Measurements from ENCODE around the gene HYDIN. TPM values are rescaled to one million over a fixed set of nuclear protein-coding genes. Genes with fewer than 3 reads are reported as not detected.

Gene HYDIN
- polyA plus RNA-seq (2013, experiment 1 of 2): 0.42 TPM
- 0.42 TPM for polyA plus RNA-seq (2013, experiment 2 of 2)

GRCh38 chr16:71230122-71230845 is at the start of gene HYDIN:
Gene HYDIN, minus strand, starts transcription at chr16:71230722. Its CDS starts 43,827 bp downstream, at chr16:71186895.
- no CpG with 5 or more reads among the region's 38 CpGs for WGBS (ENCODE audit: extremely low coverage, insufficient coverage, low lambda C conversion rate)

DNA sequence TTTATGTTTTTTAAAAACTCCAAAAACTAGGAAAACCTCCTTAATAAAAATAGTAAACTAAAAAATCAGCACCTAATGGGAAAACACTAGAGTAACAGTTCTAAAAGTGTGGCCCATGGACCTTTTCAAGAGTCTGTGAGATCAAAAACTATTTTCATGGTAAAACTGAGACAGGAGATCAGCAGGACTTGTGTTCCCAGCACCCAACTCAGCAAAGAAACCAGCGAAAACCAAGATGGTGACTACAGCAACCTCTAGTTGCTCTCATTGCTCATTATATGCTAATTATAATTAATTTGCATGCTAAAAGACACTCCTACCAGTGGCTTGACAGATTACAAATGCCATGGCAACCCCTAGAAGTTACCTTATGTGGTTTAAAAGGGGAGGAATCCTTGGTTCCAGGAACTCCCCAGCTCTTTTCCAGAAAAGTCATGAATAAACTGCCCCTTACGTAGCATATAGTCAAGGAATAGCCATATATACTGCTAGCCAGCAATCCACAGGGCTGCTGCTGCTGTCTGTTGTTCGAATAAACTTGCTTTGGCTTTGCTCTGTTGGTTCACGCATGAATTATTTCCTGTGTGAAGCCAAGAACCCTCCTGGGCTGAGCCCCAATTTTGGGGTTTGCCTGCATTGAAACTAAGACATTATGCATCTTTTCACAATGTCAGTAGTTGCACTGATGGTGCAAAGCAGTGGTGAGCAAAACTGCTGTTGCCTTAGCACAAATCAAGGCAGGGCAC is 46.2 kb upstream of the HYDIN start:
- no peak overlapping the region for H3K27ac ChIP-seq (ENCODE audit: low read depth, low read length)
- no peak overlapping the region for H2BK15ac ChIP-seq (replicated peaks; ENCODE audit: low read depth)
- H3K56ac ChIP-seq (ENCODE audit: low read length): no peak overlapping the region
- no peak overlapping the region for H3K18ac ChIP-seq (ENCODE audit: low read length)
- no peak overlapping the region for H2BK120ac ChIP-seq (ENCODE audit: low read depth, low read length)
- H3K36me3 ChIP-seq (ENCODE audit: control insufficient read depth, insufficient read depth, low read length): no peaks in the 10 kb centered on the region
- no peak overlapping the region for H3K4me2 ChIP-seq (ENCODE audit: low read length)
- no peaks in the 10 kb centered on the region for H3K79me2 ChIP-seq (ENCODE audit: control insufficient read depth, insufficient read depth, low read length)
- WGBS (ENCODE audit: extremely low coverage, insufficient coverage, low lambda C conversion rate): no CpG with 5 or more reads among the region's 4 CpGs
- H3K79me1 ChIP-seq (ENCODE audit: low read length): no peaks in the 10 kb centered on the region
- H3K4ac ChIP-seq (ENCODE audit: low read depth, low read length): no peak overlapping the region
- no peak overlapping the region for H3K23ac ChIP-seq (ENCODE audit: low read length)
- no peak overlapping the region for H4K5ac ChIP-seq (ENCODE audit: low read length)
- H3K4me3 ChIP-seq (ENCODE audit: low read length): no peak overlapping the region
- H3K9ac ChIP-seq (ENCODE audit: low read length): no peak overlapping the region
- H3K27me3 ChIP-seq (ENCODE audit: insufficient read depth, low read length, poor library complexity): no peaks in the 10 kb centered on the region
- H2BK5ac ChIP-seq (ENCODE audit: low read length): no peak overlapping the region
- no peaks in the 10 kb centered on the region for H3K4me1 ChIP-seq (ENCODE audit: control insufficient read depth, low read depth, low read length)
- no peak overlapping the region for H4K8ac ChIP-seq (ENCODE audit: low read depth, low read length)
- no peak for DNase-seq
- no peak overlapping the region for H2AK5ac ChIP-seq (ENCODE audit: low read length)

More at GRCh38 chr16:71230122-71230845, at the start of gene HYDIN:
- H2BK120ac ChIP-seq (ENCODE audit: low read depth, low read length): no peak within 1 kb of the TSS
- no peak within 1 kb of the TSS for H2AK5ac ChIP-seq (ENCODE audit: low read length)
- DNase-seq: peak; percentile 97
- no peak within 1 kb of the TSS for H4K8ac ChIP-seq (ENCODE audit: low read depth, low read length)
- H2BK15ac ChIP-seq (replicated peaks; ENCODE audit: low read depth): no peak within 1 kb of the TSS
- no peak within 1 kb of the TSS for H3K23ac ChIP-seq (ENCODE audit: low read length)
- peak within 1 kb of the TSS; percentile 64 for H3K56ac ChIP-seq (ENCODE audit: low read length)
- H3K4ac ChIP-seq (ENCODE audit: low read depth, low read length): no peak within 1 kb of the TSS
- H3K79me1 ChIP-seq (ENCODE audit: low read length): no peaks in the 10 kb centered on the region
- H3K18ac ChIP-seq (ENCODE audit: low read length): no peak within 1 kb of the TSS
- H3K4me3 ChIP-seq (ENCODE audit: low read length): peak within 1 kb of the TSS; percentile 49
- H3K27ac ChIP-seq (ENCODE audit: low read depth, low read length): no peak within 1 kb of the TSS
- H3K4me2 ChIP-seq (ENCODE audit: low read length): peak within 1 kb of the TSS; percentile 71
- H3K79me2 ChIP-seq (ENCODE audit: control insufficient read depth, insufficient read depth, low read length): no peaks in the 10 kb centered on the region
- H3K9ac ChIP-seq (ENCODE audit: low read length): peak within 1 kb of the TSS; percentile 57
- no peaks in the 10 kb centered on the region for H3K27me3 ChIP-seq (ENCODE audit: insufficient read depth, low read length, poor library complexity)
- H4K5ac ChIP-seq (ENCODE audit: low read length): no peak within 1 kb of the TSS
- H3K36me3 ChIP-seq (ENCODE audit: control insufficient read depth, insufficient read depth, low read length): no peaks in the 10 kb centered on the region
- H2BK5ac ChIP-seq (ENCODE audit: low read length): no peak within 1 kb of the TSS
- no peaks in the 10 kb centered on the region for H3K4me1 ChIP-seq (ENCODE audit: control insufficient read depth, low read depth, low read length)

GRCh38 chr16:71273384-71273783 is 42.9 kb upstream of the HYDIN start:
- Histone ChIP-seq H3K23ac (ENCODE audit: low read length) (no peak overlapping the region), H3K27me3 (ENCODE audit: insufficient read depth, low read length, poor library complexity) (no peaks in the 10 kb centered on the region), H2BK5ac (ENCODE audit: low read length) (no peak overlapping the region), H3K27ac (ENCODE audit: low read depth, low read length) (no peak overlapping the region), H2AK5ac (ENCODE audit: low read length) (no peak overlapping the region), H4K5ac (ENCODE audit: low read length) (no peak overlapping the region), H4K8ac (ENCODE audit: low read depth, low read length) (no peak overlapping the region), H2BK120ac (ENCODE audit: low read depth, low read length) (no peak overlapping the region), H2BK15ac (replicated peaks; ENCODE audit: low read depth) (no peak overlapping the region), H3K4ac (ENCODE audit: low read depth, low read length) (no peak overlapping the region), H3K18ac (ENCODE audit: low read length) (no peak overlapping the region), H3K56ac (ENCODE audit: low read length) (no peak overlapping the region), H3K4me1 (ENCODE audit: control insufficient read depth, low read depth, low read length) (no peaks in the 10 kb centered on the region), H3K79me2 (ENCODE audit: control insufficient read depth, insufficient read depth, low read length) (no peaks in the 10 kb centered on the region), H3K4me2 (ENCODE audit: low read length) (no peak overlapping the region), H3K79me1 (ENCODE audit: low read length) (no peaks in the 10 kb centered on the region), H3K9ac (ENCODE audit: low read length) (no peak overlapping the region), H3K36me3 (ENCODE audit: control insufficient read depth, insufficient read depth, low read length) (no peaks in the 10 kb centered on the region), H3K4me3 (ENCODE audit: low read length) (no peak overlapping the region)
- WGBS (ENCODE audit: extremely low coverage, insufficient coverage, low lambda C conversion rate): no CpG with 5 or more reads among the region's 1 CpG
- no peak for DNase-seq

- no peaks in the 10 kb centered on the region for H3K79me1 ChIP-seq (ENCODE audit: low read length)
- no peak overlapping the region for H3K9ac ChIP-seq (ENCODE audit: low read length)
- no peak overlapping the region for H3K56ac ChIP-seq (ENCODE audit: low read length)
- H3K36me3 ChIP-seq (ENCODE audit: control insufficient read depth, insufficient read depth, low read length): no peaks in the 10 kb centered on the region
- H4K5ac ChIP-seq (ENCODE audit: low read length): no peak overlapping the region
- no peak overlapping the region for H2AK5ac ChIP-seq (ENCODE audit: low read length)
- no peak overlapping the region for H3K27ac ChIP-seq (ENCODE audit: low read depth, low read length)
- no peaks in the 10 kb centered on the region for H3K4me1 ChIP-seq (ENCODE audit: control insufficient read depth, low read depth, low read length)
- H3K23ac ChIP-seq (ENCODE audit: low read length): no peak overlapping the region
- no peak overlapping the region for H3K4ac ChIP-seq (ENCODE audit: low read depth, low read length)
- no peaks in the 10 kb centered on the region for H3K79me2 ChIP-seq (ENCODE audit: control insufficient read depth, insufficient read depth, low read length)
- WGBS (ENCODE audit: extremely low coverage, insufficient coverage, low lambda C conversion rate): no CpG with 5 or more reads among the region's 3 CpGs
- H3K27me3 ChIP-seq (ENCODE audit: insufficient read depth, low read length, poor library complexity): no peaks in the 10 kb centered on the region
- H4K8ac ChIP-seq (ENCODE audit: low read depth, low read length): no peak overlapping the region
- H2BK15ac ChIP-seq (replicated peaks; ENCODE audit: low read depth): no peak overlapping the region
- no peak for DNase-seq
- no peak overlapping the region for H3K4me2 ChIP-seq (ENCODE audit: low read length)
- no peak overlapping the region for H2BK120ac ChIP-seq (ENCODE audit: low read depth, low read length)
- no peak overlapping the region for H3K4me3 ChIP-seq (ENCODE audit: low read length)
- H2BK5ac ChIP-seq (ENCODE audit: low read length): no peak overlapping the region
- no peak overlapping the region for H3K18ac ChIP-seq (ENCODE audit: low read length)
Measured at GRCh38 chr16:71264299-71264698, 33.8 kb upstream of the HYDIN start.

- Histone ChIP-seq H2BK120ac (ENCODE audit: low read depth, low read length) (no peak overlapping the region), H3K4me1 (ENCODE audit: control insufficient read depth, low read depth, low read length) (no peaks in the 10 kb centered on the region), H3K9ac (ENCODE audit: low read length) (no peak overlapping the region), H3K4me2 (ENCODE audit: low read length) (no peak overlapping the region), H3K23ac (ENCODE audit: low read length) (no peak overlapping the region), H4K8ac (ENCODE audit: low read depth, low read length) (no peak overlapping the region), H2BK15ac (replicated peaks; ENCODE audit: low read depth) (no peak overlapping the region), H2BK5ac (ENCODE audit: low read length) (no peak overlapping the region), H4K5ac (ENCODE audit: low read length) (no peak overlapping the region), H3K27me3 (ENCODE audit: insufficient read depth, low read length, poor library complexity) (no peaks in the 10 kb centered on the region), H3K56ac (ENCODE audit: low read length) (no peak overlapping the region), H3K79me2 (ENCODE audit: control insufficient read depth, insufficient read depth, low read length) (no peaks in the 10 kb centered on the region), H2AK5ac (ENCODE audit: low read length) (no peak overlapping the region), H3K27ac (ENCODE audit: low read depth, low read length) (no peak overlapping the region), H3K36me3 (ENCODE audit: control insufficient read depth, insufficient read depth, low read length) (no peaks in the 10 kb centered on the region), H3K4ac (ENCODE audit: low read depth, low read length) (no peak overlapping the region), H3K18ac (ENCODE audit: low read length) (no peak overlapping the region), H3K79me1 (ENCODE audit: low read length) (no peaks in the 10 kb centered on the region), H3K4me3 (ENCODE audit: low read length) (no peak overlapping the region)
- WGBS (ENCODE audit: extremely low coverage, insufficient coverage, low lambda C conversion rate): no CpG with 5 or more reads among the region's 3 CpGs
- no peak for DNase-seq
Measured at GRCh38 chr16:71263582-71263981, 33.1 kb upstream of the HYDIN start.

Measured in mesendoderm (in vitro differentiated cells).